GM18867 (cell line): ENCODE measurements around the gene HOXA7.

Experiments used
- ATAC-seq: cut with Tn5 transposase; IDR thresholded peaks from one replicate; pipeline ENCODE4 v1.9.1; 2021; ENCODE audit warnings: mild to moderate bottlenecking, moderate library complexity; ENCODE audit not compliant: unreplicated experiment

Gene HOXA7

DNA sequence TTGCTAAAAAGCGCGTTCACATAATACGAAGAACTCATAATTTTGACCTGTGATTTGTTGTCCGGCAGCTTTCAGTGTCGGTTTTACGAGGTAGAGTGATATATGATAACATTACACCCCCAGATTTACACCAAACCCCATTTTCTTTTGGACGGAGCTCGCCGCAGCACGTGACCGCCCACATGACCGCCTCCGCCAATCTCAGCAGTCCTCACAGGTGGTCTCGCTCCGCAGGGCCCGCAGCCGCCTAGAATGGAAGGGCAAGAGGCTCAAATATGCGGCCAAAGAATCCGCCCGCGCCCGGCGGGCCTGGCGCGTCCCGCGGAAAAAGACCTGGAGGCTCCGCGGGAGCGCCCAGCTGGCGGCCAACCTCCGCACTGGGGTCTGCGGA lies at the start of gene HOXA7:
Gene HOXA7 (minus strand): TSS at position 168 of the 391 bp plus-strand sequence. CDS start 130 bp downstream, at position 38.
- ATAC-seq: no peak

DNA sequence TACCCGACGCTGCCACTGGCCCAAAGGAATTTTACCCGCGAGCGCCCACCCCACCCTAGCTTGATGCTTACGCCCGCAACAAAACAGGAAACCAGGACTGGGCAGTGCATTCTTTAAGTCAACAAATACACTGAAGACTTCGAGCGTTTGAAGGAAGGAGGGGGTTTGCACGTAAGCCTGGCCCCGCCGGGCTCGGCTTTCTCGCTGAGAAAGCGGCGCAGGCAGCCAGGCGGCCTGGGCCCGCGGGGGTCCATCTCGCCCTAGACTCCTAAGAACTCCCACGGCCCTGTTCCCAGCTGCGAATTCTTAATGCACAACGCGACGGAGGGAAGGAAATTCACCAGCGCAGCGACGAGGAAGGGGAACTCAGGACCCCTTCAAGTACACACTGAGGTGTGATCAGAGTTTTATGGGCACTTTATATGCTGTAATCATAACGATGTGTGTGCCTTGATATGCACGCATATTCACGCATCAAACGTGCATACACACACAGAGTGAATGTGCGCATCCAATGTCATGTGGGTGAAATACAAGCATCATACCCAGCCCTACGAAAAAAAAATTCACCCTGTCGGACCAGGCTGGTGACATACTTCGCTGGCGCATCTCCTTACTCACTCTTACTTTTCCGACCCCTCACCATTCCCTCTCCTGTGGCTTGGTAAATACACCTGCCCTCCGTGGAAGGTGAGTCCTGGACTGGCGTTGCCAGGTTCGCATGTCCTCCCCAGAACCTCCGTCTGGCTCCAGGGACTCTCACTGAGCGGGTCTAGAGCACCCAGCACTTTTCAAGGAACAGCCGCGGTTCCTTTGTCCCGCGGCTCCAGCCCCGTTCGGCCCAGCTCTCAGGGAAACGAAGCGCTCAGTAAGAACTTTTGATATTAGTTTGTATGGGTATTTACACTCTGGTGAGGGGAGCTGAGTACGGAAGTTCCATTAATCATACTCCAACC lies 49.1 kb upstream of the HOXA7 start:
- no peak for ATAC-seq

DNA sequence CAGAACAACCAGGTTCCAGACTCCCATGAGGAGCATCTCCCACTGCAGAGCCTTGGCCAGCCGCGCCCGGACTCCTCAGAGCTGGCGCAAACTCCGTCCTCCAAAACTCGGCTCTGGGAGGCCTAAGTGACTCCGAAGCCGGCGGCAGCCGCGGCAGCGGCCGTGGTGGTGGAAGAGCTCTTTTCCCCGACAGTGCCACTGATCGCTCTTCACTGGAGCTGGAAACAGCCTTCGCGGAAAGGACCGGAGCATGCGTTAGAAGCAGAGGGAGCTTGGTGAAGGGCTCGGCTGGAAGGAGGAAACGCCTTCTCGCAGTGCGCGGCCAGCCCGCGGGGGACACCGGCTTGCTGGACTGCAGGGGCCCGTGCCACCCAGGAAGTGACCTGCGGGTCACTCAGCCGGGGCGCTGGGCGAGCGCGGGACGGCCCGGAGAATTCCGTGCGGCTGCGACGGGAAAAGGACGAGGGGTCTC lies 48.4 kb upstream of the HOXA7 start:
- no peak for ATAC-seq

DNA sequence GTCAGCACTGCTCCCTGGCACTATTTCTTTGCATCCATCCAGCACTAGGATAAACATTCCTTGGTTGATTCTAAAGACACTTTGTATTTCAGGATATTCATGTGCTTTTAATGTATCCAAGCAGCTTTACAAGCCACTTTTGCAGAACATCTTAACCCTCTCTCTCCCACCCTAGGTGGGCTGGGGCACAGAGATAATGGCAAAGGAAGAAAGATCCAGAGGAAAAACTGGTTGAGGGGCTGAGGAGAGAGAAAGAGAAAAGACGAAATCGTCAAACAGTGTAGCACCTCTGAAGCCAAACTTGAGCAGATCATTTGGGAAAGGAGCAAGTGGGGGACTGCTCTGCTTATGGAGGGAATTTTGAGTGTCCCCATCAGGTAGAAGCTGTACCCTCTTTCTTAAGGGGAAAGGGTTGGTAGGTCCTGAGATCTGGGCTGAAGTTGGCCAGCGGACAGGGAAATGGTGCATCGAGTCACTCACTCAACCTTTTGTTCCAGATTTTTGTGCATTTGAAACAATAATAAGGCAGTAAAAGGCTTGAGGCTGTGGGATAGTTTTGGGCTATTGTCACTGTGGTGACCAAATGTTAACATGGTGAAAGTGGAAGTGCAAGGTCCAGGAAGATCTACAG lies 47.6 kb upstream of the HOXA7 start:
- no peak for ATAC-seq

DNA sequence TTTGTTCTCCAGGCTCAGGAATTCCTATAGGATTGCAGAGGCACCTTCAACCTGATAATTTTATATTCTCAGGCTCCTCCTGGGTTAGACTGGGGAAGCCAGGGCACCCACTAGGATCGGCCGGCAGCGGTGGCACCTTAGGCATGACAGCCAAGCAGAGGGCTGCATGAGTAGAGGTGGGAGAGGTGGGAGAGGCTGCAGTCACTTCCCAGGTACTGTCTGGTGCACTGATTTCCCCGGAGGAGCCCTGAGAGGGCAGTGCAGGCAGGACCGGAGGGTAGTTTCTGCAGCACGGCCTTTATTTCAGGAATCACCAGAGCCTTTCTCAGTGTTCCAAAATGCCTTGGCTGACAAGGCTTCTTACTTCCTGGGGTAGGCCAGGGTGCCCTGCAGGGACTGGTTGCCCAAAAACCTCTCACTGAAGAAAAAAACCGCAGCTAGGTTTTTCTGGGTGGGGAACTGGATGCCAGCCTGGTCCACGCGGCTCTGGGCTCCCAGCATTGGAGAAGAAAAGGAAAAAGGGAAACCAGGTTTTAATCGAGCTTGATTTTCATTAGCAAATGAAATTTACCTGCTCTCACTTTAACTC lies 47.0 kb upstream of the HOXA7 start:
- ATAC-seq: no peak

DNA sequence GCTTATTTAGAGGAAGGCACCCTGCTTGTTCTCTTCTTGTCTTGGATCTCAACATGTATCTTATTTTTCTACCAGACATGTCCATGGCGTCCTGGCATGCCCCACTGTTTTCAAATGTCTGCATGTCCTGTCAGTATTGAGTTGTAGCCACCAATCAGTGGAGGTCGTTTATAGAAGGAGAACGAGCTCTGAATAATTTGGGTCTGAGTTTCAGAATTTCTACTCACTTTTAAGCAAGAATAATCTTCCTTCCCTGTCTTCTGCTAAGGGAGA lies 46.3 kb upstream of the HOXA7 start:
- ATAC-seq: no peak

DNA sequence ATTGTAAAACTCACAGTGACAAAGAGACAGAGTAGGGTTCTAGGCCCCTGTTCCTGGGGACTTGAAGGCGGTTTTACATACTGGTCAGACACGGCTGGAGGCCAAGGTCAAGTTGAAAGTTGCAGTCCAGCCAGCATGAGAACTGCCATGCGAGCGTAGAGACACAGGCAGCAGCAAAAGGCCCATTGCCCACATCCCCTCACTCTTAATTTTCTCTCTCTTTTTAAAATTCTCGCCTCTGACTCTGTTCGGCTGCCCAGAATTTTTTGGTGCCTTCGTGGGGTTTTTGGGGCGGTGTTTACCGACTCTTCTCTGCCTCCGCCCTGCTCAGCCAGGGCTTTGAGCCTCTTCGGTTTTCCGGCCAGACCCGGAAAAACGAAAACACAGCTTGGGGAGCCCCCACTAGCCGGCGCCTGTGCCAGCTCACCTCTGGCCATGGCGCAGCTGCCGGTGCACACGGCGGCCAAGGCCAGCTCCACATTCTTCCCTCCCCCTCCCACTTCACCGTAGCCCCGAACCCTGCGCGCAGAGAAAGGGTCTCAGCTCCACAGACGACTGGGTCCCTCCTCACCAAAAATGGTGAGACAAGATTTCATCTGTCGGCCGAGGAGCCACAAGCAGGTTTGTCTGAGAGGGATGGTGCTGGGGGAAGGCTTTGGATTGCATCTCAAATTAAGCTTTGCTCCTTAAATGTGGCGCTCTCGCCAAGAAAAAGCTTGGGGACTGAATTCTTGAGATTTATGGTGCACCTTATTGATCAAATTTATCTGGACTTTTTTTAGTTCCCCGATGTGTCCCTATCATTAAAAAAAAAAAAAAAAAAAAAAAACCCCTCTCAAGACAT lies 45.8 kb upstream of the HOXA7 start:
- no peak for ATAC-seq

DNA sequence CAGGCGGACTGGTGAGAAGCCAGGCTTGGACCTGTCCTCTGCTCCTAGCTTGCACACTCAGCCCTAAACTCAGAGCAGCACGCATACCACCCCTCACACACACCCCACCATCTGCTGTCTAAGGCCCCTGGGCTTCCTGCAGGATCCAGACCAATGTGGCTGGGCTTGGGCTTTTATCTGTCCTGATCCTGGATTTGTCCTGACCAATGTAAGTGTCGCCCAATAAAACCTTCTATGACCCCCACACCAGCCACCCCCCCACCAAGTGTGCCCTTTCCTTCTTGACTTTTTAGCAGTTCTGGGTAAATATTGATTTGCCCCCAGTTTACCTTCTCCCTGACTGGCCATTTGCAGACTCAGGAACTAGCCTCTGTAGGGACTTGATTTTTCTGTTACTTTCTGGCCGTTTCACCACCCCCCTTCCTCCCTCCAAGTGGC lies 45.1 kb upstream of the HOXA7 start:
- no peak for ATAC-seq

DNA sequence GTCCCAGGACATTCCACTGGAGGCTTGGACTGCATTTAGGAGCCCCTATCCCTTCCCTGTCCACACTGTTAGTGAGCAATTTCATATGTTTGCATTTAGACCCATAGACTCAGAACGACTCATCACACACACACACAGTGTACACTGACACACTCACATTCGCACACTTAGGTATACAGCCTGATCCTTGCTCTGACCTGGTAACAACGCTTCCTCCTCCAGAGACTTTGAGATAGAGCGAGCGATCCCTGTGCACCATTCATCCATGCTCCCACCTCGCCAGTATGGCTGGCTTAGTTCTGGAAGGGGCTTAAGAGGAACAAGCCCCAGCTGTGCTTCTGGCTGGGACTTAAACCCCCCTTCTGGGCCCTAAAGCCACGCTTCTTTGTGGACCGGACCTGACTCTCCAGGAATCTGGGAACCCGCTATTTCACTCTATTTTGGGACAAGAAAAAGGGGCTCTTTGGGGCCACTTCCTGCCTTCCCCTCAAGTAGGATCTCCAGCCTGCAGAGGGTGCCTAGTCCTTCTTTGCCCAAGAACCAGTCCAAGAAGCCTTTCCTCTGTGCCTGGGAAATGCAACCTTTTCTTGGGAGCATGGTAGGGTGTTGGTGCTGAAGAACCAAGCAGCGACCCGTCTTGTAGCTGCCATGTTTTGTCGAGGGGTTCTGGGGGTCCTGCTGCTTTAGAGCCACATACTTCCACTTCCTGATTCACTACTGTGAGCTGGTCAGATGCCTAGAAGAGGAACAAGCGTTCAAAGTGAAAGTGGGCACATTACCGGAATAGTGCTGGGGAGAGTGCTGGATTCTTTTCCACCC lies 44.5 kb upstream of the HOXA7 start:
- ATAC-seq: no peak

DNA sequence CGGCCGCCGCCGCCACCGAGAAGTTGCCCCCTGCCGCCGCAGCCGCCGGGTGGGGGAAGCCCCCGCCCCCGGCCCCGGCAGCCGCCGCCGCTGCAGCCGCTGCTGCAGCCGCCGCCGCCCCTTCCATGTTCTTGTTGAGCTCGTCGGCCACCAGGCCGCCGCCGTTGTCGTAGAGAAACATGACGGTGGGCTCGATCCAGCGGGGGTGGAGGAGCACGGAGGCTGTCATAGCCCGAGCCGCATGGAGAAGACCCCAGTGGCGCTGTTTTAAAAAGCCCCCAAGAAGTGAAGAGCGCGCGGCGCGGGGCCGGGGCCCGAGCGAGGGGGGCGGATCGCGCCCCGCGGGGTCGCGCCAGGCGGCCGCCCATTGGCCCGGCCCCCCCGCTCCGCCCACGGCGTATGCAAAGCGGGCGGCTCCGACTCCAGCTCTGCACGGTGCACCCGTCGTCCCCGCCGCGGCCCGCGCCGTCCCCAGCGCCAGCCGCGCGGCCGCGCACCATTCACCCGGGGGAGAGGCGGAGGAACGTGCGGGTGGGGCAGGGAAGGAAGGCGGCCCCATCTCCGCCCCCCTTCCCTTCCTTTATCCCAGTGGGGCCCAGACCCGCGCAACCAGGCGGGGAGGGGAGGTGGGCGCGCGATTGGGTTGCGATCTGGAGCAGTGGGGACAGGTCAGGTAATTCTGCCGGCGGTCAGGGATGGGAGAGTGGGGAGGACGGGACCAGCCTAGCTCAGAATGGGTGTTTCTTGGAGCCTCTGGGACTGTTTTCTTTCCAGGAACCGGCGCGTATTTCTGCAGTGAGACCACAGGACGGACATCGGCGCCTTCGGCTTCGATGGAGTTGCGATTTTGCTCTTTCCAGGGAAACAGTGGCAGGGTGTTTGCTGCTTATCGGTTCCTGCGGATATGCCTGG lies 43.6 kb upstream of the HOXA7 start, which contains the start of gene HOXA13:
Gene HOXA13 (minus strand): TSS at position 243 of the 912 bp plus-strand sequence. CDS start 14 bp downstream, at position 229.
- peak; percentile 79 for ATAC-seq

DNA sequence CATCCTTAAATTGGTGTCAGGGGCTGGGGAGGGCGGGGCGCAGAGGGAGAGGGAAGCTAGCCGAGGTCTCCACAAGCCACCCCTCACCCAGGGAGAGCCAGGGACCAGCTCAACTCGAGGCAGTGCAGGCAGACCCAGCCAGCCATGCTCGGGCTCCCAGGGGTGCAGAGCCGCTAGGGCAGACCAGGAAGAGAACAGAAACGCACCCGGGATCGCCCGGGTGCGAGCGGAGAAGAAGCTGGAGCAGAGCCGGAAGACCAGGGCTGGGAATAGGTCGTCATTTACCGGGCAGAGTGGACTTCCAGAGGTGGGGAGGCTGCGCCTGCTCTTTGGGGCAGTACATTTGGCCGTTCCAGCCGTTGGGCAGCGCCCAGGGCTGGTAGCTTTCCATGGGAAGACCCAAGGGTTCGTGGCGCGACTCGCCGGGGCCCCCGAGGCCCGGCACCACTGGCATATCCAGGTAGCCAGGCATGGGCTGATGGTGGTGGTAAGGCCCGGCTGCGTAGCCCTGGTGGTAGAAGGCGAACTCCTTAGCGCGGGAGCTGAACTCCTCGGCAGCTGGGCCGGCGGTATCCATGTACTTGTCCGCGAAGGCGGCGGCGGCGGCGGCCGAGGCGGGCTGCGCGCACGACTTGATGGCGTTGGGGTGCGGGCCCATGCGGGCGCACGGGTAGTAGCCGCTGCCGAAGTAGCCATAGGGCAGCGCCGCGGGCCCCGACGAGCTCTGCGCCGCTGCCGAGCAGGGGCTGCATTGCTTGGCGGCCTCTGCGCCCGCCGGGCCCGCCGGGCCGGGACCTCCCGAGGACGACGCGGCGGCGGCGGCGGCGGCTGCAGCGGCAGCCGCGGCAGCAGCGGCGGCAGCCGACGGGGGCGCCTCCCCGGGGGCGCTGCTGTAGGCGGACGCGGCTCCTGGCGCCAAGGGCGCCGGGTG lies 42.7 kb upstream of the HOXA7 start:
- peak; percentile 13 for ATAC-seq

DNA sequence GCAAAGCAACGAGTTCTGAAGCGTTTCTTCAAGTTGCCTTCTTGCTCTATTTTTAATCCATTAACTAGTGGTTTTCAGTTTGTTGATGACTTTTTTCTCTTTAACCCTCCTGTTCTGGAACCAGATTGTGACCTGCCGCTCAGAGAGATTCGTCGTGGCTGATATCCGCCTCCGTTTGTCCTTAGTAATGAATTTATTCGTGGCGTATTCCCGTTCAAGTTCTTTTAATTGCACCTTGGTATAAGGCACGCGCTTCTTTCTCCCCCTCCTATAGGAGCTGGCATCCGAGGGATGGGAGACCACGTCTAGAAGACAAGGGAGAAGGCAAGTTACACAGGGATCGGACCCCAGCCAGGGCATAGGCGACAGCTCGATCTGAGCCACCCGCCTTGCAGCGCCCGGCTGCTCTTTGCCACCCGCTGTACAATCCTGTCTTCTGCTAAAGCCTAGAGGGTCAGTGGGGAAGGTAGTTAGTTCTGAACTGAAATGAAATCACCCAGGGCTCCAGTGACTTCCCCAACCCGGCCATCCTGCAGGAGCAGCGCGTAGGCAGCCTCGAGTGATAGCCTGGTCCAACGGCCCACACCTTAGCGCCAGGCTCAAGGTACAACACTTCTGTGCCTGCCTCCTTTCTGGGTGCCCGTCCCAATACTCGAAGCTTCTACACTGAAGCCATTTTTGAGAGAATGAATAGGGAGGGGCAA lies 41.8 kb upstream of the HOXA7 start:
- no peak for ATAC-seq

DNA sequence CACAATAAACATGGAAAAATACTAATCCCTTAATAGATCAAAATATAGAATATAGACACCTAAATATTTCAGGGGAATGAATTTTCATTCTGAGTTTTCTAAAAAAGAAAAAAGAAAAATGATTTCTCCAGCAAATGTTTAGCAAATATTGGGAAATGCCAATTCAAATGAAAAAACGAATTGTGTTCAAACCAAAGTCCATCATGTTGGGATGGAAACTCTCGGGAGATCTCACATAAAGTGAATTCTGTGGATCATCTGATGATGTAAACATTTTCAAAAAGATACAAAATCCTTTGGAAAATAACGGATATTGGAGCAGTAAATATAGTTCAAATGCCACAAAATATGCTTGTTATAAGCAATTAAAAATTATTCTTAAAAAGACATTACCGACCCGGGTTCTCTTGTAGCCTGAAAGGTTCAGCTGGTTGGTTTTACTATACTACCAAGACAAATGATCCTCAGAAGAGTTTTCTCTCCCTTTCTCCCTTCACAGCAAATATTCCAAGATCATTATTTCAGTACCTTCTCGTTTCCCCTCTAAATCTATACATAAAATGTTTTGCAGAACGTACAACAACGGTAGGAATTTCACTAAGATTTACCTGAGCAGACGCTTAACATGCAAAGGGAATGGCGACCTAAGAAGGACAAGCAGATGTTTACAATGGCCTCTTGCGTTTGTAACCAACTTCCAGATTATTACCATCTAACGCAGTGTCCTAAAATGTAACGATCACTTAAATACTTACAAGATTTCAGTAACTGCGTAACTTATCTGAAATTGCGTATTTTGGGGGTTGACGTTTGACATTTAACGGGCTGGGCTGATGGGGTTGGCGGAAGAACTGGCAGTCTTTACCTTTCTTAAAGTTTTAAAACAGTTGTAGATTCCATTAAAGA lies 40.9 kb upstream of the HOXA7 start:
- ATAC-seq: no peak

DNA sequence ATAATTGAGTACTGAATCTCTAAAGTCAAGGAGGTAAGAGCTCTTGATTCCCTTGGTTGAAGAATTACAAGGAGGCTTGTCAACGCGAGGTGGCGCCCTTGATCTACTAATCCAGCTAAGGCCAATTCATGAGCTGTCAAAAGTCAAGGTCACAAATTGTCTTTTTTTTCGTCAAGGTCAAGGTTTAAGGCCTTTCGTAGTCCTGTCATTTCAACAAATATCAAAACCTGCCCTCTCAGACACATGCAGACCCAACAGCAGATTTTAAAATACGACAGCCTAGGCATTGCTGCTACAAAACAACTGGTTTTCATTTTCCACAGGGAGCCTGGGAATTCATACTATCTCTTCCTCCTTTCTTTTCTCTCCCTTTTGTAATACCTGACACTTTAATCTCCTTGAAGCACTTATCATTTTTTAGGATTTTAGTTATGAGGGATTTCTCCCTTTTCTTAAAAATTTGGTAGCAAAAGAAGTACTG lies 39.9 kb upstream of the HOXA7 start:
- ATAC-seq: no peak

DNA sequence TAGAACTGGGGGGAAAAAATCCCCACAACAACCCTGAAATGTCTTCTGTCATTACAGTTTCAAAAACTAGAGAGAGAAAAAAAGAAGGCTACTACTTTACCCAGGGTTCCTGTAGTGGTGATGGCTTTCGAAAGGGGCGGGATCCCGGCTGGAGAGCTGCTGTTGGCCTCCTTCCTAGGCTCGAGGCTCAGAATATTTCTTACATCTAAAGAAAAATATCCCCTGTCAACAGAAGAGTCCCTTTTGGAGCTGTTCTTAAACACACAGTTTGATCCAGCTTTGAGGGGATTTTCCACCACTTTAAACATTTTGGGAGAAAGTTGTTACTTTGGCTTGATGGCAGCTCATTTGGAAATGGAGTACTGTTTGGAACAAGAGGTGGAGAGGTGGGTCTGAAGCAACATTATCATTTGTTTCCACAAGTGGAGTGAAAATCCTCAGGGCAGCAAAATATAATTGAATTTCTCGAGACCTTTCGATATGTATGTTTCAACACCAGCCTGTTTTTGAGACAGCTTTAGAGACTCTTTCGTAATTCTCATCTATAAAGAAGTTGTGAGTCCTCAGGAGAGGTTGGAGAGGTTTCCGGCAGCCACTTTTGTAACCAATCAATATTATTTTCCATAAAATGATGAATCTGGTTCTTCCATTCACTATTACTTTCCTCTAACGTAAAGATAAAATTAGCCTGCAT lies 38.4 kb upstream of the HOXA7 start:
- ATAC-seq: no peak

DNA sequence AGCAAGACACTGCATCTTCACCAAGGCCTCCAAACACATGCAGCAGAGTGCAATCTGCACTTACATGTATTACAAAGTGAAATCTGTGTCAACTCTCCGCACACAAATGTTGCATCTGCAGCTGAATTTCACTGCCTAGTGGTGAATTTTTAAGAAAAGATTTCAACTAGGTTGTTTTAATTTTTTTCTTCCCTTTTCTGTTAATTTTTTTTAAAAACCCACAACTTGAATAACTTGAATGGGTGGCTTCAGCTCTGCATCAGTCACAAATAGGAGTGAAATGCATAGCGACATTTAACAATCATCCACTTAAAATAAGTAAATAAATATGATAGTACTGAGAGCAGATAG lies 37.5 kb upstream of the HOXA7 start:
- no peak for ATAC-seq
